ENCODE data around the gene TSSK3.
A peak's percentile ranks its signal among the peaks of the same experiment; 100 is the strongest.

Gene TSSK3

GRCh38 chr1:32400876-32401631, 38.7 kb downstream of the TSSK3 start:
- Histone ChIP-seq H3K79me2 (ENCODE audit: control insufficient read depth, low read length) (no peaks in the 10 kb centered on the region), H3K27ac (ENCODE audit: low read depth, low read length) (no peak overlapping the region), H3K4me2 (ENCODE audit: low read length) (peak overlapping the region; percentile 40), H3K27me3 (ENCODE audit: control insufficient read depth, low read length) (no peaks in the 10 kb centered on the region), H3F3A (ENCODE audit: control insufficient read depth, insufficient read depth) (no peaks in the 10 kb centered on the region), H3K9me2 (replicated peaks; ENCODE audit: control insufficient read depth, low read length) (no peaks in the 10 kb centered on the region), H3K4me3 (ENCODE audit: low read length) (no peak overlapping the region), H3K9me3 (ENCODE audit: control insufficient read depth, insufficient read depth, low read length) (no peaks in the 10 kb centered on the region), H3K4me1 (ENCODE audit: control insufficient read depth, low read length) (no peaks in the 10 kb centered on the region), H3K36me3 (ENCODE audit: control insufficient read depth, low read length) (no peaks in the 10 kb centered on the region), H4K20me1 (ENCODE audit: control insufficient read depth, insufficient read depth, low read depth, low read length) (no peaks in the 10 kb centered on the region)
- TF ChIP-seq EZH2phosphoT487 (IDR thresholded peaks at IDR 0.05; ENCODE audit: borderline replicate concordance, low read length), result no peak
- peak; percentile 88 for TF ChIP-seq CTCF (IDR thresholded peaks at IDR 0.05; ENCODE audit: low read depth, low read length, poor library complexity, severe bottlenecking)

GRCh38 chr1:32404946-32405345, 42.6 kb downstream of the TSSK3 start:
- no peak overlapping the region for H3K27ac ChIP-seq (ENCODE audit: low read depth, low read length)
- no peaks in the 10 kb centered on the region for H3K4me1 ChIP-seq (ENCODE audit: control insufficient read depth, low read length)
- H3F3A ChIP-seq (ENCODE audit: control insufficient read depth, insufficient read depth), result no peaks in the 10 kb centered on the region
- H3K4me2 ChIP-seq (ENCODE audit: low read length), result no peak overlapping the region
- no peak overlapping the region for H3K4me3 ChIP-seq (ENCODE audit: low read length)
- no peaks in the 10 kb centered on the region for H3K79me2 ChIP-seq (ENCODE audit: control insufficient read depth, low read length)
- H3K27me3 ChIP-seq (ENCODE audit: control insufficient read depth, low read length), result no peaks in the 10 kb centered on the region
- H3K36me3 ChIP-seq (ENCODE audit: control insufficient read depth, low read length), result no peaks in the 10 kb centered on the region
- TF ChIP-seq CTCF (IDR thresholded peaks at IDR 0.05; ENCODE audit: low read depth, low read length, poor library complexity, severe bottlenecking), result no peak
- TF ChIP-seq EZH2phosphoT487 (IDR thresholded peaks at IDR 0.05; ENCODE audit: borderline replicate concordance, low read length), result no peak
- no peaks in the 10 kb centered on the region for H3K9me3 ChIP-seq (ENCODE audit: control insufficient read depth, insufficient read depth, low read length)
- no peaks in the 10 kb centered on the region for H4K20me1 ChIP-seq (ENCODE audit: control insufficient read depth, insufficient read depth, low read depth, low read length)
- H3K9me2 ChIP-seq (replicated peaks; ENCODE audit: control insufficient read depth, low read length), result no peaks in the 10 kb centered on the region

DNA sequence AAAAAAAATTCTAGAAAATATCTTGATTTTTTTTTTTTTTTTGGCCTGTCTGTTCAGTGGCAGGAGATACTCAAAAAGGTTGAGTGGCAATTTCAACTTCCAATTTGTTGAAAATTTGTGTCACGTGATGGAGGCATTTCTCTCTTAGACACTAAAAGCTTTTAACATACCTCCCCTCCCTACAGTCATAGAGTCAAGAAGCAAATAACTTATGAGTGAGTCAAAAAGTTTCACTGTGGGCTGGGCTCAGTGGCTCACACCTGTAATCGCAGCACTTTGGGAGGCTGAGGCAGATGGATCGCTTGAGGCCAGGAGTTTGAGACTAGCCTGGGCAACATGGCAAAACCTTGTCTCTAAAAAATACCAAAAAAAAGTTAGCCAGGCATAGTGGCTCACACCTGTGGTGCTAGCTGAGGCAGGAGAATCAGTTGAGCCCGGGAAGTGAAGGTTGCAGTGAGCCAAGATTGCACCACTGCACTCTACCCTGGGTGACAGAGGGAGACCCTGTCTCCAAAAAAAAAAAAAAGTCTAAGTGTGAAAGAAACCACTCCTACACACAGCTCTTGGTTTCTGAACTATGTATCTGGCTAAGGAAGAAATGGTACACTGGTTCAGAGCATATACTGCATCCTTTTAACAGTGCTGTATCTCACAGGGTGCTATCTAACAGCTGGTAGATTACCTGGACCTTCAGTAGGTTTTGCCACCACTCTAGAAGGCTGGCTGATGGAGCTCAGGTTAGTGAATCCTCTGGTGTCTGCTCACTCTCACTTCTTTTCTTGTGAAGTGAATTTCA, 43.5 kb downstream of the TSSK3 start:
- no peaks in the 10 kb centered on the region for H3K9me3 ChIP-seq (ENCODE audit: control insufficient read depth, insufficient read depth, low read length)
- H3K27ac ChIP-seq (ENCODE audit: low read depth, low read length), result no peak overlapping the region
- H3K4me1 ChIP-seq (ENCODE audit: control insufficient read depth, low read length), result no peaks in the 10 kb centered on the region
- H3K4me2 ChIP-seq (ENCODE audit: low read length), result no peak overlapping the region
- TF ChIP-seq EZH2phosphoT487 (IDR thresholded peaks at IDR 0.05; ENCODE audit: borderline replicate concordance, low read length) (no peak), CTCF (IDR thresholded peaks at IDR 0.05; ENCODE audit: low read depth, low read length, poor library complexity, severe bottlenecking) (no peak)
- no peaks in the 10 kb centered on the region for H3K79me2 ChIP-seq (ENCODE audit: control insufficient read depth, low read length)
- no peak overlapping the region for H3K4me3 ChIP-seq (ENCODE audit: low read length)
- no peaks in the 10 kb centered on the region for H3K36me3 ChIP-seq (ENCODE audit: control insufficient read depth, low read length)
- H3K9me2 ChIP-seq (replicated peaks; ENCODE audit: control insufficient read depth, low read length), result no peaks in the 10 kb centered on the region
- H4K20me1 ChIP-seq (ENCODE audit: control insufficient read depth, insufficient read depth, low read depth, low read length), result no peaks in the 10 kb centered on the region
- no peaks in the 10 kb centered on the region for H3F3A ChIP-seq (ENCODE audit: control insufficient read depth, insufficient read depth)
- H3K27me3 ChIP-seq (ENCODE audit: control insufficient read depth, low read length), result no peaks in the 10 kb centered on the region

Measured in DOHH2 (cell line).